GM21423 (cell line): ENCODE measurements around the gene LIPA.
"Not testable (repeated sequence)": the region's sequence is repeated elsewhere in the genome, so short reads cannot be mapped to it uniquely, and the experiment has no call there.

Experiments used
- ATAC-seq: cut with Tn5 transposase; IDR thresholded peaks from one replicate; pipeline ENCODE4 v1.9.1; 2021; ENCODE audit warnings: mild to moderate bottlenecking, moderate library complexity; ENCODE audit not compliant: unreplicated experiment

The LIPA gene

GRCh38 chr10:89271532-89271931 lies 20.0 kb upstream of the LIPA start:
- ATAC-seq = no peak

- ATAC-seq = no peak
Measured at GRCh38 chr10:89270153-89270483, 18.5 kb upstream of the LIPA start.

- ATAC-seq = no peak
Measured at GRCh38 chr10:89269433-89270152, 18.0 kb upstream of the LIPA start.

- ATAC-seq = no peak
Measured at GRCh38 chr10:89266721-89267453, 15.3 kb upstream of the LIPA start.

GRCh38 chr10:89263531-89263930 lies 12.0 kb upstream of the LIPA start:
- no peak for ATAC-seq

- no peak for ATAC-seq
Measured at GRCh38 chr10:89263091-89263490, 11.5 kb upstream of the LIPA start.

- ATAC-seq = no peak
Measured at GRCh38 chr10:89262086-89263051, 10.8 kb upstream of the LIPA start.

GRCh38 chr10:89258881-89259280 lies 7.3 kb upstream of the LIPA start:
- no peak for ATAC-seq

- no peak for ATAC-seq
Measured at GRCh38 chr10:89257581-89257980, 6.0 kb upstream of the LIPA start.

GRCh38 chr10:89256962-89257361 lies 5.4 kb upstream of the LIPA start:
- ATAC-seq = no peak

GRCh38 chr10:89256340-89256739 lies 4.8 kb upstream of the LIPA start:
- ATAC-seq = no peak

- ATAC-seq = no peak
Measured at GRCh38 chr10:89255793-89256192, 4.2 kb upstream of the LIPA start.

- ATAC-seq = not testable (repeated sequence)
Measured at GRCh38 chr10:89255091-89255579, 3.6 kb upstream of the LIPA start.

- ATAC-seq = no peak
Measured at GRCh38 chr10:89252225-89252585, 630 bp upstream of the LIPA start.

GRCh38 chr10:89250865-89251408 lies 638 bp downstream of the LIPA start:
- ATAC-seq = no peak

- ATAC-seq = no peak
Measured at GRCh38 chr10:89248990-89249389, 2.6 kb downstream of the LIPA start.

GRCh38 chr10:89247623-89248022 lies 4.0 kb downstream of the LIPA start:
- not testable (repeated sequence) for ATAC-seq

GRCh38 chr10:89245802-89246201 lies 5.8 kb downstream of the LIPA start:
- ATAC-seq = no peak

- ATAC-seq = no peak
Measured at GRCh38 chr10:89242840-89243568, 8.6 kb downstream of the LIPA start.

GRCh38 chr10:89242345-89242684 lies 9.3 kb downstream of the LIPA start:
- ATAC-seq = no peak
